Stimulated activated CD8-positive, alpha-beta memory T cell treated with anti-CD3 and anti-CD28 coated beads, Interleukin-7, amount 100 ng/mL, for 1 hour (primary cell): ENCODE measurements around the gene MRGPRX2.

ENCODE experiments used
- DNase-seq, 2 donors: peaks; one replicate each; pipeline ENCODE4 v3.0.0-alpha.2; 2020; ENCODE audit warnings: low read depth in 2 of 2

The MRGPRX2 gene

GRCh38 chr11:19075636-19076035, 15.1 kb upstream of the MRGPRX2 start:
- DNase-seq, result no peak

DNA sequence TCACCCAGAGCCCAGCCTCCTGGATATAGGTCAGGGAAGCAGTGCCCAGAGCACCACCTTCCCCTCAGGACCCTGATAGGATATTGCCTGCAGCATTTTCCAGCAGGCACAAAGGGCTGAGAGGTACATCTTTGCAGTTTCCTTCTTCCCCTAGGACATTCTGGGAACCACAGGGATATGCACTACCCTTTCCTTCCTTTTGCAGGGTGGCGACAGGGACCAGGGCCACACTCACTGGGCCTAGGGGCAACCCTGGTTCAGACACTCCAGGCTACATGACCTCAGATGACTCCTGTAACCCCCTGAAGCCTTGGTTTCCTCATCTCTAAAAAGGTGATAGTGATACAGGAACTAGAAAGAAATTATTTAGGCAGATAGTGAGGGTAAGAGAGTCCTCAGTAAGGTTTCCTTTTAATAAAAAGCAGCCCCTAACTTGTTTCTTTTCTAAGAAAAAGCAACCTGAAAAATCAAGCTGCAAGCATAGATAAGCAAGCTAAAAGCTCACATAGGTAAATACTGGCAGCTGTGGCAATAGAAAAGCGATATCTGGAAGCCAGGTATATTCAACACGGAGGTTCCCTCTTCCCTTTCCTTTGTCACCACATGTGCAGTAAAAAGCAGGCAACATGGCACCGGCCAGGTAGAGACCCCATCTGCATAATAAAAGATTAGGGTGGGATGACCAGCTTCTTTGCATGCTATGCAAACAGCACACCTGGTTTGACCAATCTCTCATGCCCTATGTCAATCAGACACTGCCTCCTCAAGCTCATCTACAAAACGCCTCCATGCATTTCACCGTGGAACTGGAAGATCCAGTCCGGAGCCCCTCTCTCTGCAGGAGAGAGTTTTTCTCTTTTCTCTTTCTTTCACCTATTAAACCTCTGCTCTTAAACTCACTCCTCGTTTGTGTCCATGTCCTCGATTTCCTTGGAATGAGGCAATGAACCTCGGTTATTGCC, 13.2 kb upstream of the MRGPRX2 start:
- no peak for DNase-seq

GRCh38 chr11:19072464-19072863, 11.9 kb upstream of the MRGPRX2 start:
- DNase-seq, result no peak

DNA sequence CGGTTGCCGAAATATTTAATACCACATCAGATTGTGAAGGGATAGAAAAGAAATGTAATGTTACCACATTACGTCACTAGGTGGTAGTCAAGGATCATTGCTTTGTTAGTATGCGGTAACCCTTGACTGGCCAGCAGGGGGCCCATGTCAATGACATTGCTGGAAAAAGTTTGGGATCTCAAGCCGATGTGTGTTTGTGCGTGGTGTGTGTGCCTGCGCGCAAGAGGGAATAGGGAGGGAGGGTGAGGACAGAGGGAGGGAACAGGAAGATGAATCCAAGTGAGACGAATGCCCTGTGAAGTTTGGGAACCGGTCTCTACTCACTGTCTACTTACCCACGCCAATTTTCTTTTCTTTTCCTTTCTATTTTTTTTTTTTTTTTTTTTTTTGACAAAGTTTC, 10.7 kb upstream of the MRGPRX2 start:
- DNase-seq, result peak; percentile 10 to 13

DNA sequence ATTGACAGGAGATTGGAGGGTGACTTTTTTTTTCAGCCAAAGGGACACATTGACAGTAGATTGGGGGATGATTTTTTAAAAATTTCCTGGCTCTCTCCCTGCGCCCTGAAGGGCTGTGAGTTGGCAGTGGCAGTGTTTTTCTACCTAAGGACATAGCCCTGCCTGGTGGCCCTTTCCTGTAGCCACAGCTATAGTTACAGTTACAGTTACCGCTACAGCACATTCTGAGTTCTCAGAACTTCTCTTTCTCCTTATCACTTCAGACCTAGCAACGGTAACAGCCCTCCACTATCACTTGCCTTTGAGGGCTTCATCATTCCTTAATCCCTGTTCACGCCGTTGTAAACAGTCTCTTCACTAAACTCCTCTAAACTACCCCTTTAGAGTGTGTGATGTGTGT, 684 bp downstream of the MRGPRX2 start:
- no peak for DNase-seq

GRCh38 chr11:19055905-19056304, 4.6 kb downstream of the MRGPRX2 start:
- no peak for DNase-seq

DNA sequence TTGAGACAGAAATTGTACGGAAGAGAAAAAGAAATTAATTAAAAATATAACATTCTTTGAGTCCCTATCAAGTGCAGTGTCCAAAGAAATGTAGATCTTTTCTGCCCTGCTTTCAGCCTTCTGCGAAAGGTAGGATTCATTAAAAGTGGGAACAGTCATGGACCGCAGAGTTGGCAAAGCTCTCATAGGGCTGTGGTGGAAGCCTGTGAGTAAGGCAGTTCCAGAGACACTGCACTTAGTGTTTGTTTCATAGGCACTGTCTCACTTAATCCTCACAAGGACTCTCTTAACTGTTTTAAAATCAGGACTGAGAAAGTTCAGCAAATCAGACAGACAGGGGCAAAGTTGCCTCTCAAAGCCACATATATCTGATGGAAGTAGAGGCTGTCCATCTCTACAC, 5.5 kb downstream of the MRGPRX2 start:
- no peak for DNase-seq

DNA sequence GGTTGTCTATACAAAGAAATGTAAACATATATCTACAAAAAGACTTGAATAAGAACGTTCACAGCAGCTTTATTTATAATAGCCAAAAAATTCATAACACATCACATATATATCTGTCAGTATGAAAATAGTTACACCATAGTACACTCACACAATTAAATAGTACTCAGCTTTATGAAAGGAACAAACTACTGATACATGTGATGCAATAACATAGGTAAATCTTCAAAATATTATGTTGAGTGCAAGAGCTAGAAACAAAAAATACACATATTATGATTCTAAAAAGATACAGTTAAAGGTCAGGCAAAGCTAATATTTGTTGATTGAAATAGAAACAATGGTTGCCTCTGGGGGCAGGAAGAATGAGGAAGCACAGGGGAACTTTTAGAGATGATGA, 6.6 kb downstream of the MRGPRX2 start:
- DNase-seq, result no peak

DNA sequence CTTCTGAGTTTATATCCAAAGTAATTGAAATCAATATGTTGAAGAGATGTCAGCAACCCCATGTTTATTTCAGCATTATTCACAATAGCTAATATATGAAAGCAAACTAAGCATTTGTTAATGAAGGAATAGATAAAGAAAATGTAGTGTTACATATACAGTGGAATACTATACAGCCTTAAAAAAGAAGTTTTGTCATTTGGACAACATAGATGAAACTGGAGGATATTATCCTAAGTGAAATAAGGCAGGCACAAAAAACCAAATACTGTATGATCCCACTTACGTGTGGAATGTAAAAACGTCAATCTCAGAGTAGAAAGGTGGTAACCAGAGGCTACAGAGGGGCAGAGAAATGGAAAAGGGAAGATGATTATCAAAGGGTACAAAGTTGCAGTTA, 10.2 kb downstream of the MRGPRX2 start:
- no peak for DNase-seq

- no peak for DNase-seq
These were observed 11.2 kb downstream of the MRGPRX2 start for GRCh38 chr11:19049351-19049750.

- DNase-seq, result no peak
These were observed 20.5 kb downstream of the MRGPRX2 start for GRCh38 chr11:19040051-19040450.

GRCh38 chr11:19039409-19039808, 21.1 kb downstream of the MRGPRX2 start:
- DNase-seq, result no peak

DNA sequence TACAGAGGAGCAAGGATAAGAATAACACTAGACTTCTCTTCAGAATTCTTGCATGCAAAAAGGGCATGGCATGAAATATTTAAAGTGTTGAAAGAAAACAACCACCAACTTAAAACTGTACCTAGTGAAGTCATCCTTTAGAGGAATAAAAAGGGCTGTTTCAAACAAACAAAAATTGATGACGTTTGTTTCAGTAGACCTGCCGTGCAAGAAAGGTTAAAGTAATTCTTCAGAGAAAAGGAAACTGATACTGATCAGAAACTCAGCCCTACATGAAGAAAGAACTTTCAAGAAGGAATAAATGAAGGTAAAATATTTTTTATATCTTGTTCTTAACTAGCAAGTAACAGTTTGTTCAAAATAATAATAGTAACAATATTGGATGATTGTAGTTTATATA, 27.5 kb downstream of the MRGPRX2 start:
- DNase-seq, result no peak

- no peak for DNase-seq
These were observed 32.5 kb downstream of the MRGPRX2 start for GRCh38 chr11:19027829-19028595.

- DNase-seq, result no peak
These were observed 33.7 kb downstream of the MRGPRX2 start for GRCh38 chr11:19026862-19027261.

- no peak for DNase-seq
These were observed 34.8 kb downstream of the MRGPRX2 start for GRCh38 chr11:19025481-19026406.

- DNase-seq, result no peak
These were observed 39.7 kb downstream of the MRGPRX2 start for GRCh38 chr11:19020831-19021230.

- DNase-seq, result no peak
These were observed 41.6 kb downstream of the MRGPRX2 start for GRCh38 chr11:19018901-19019300.

DNA sequence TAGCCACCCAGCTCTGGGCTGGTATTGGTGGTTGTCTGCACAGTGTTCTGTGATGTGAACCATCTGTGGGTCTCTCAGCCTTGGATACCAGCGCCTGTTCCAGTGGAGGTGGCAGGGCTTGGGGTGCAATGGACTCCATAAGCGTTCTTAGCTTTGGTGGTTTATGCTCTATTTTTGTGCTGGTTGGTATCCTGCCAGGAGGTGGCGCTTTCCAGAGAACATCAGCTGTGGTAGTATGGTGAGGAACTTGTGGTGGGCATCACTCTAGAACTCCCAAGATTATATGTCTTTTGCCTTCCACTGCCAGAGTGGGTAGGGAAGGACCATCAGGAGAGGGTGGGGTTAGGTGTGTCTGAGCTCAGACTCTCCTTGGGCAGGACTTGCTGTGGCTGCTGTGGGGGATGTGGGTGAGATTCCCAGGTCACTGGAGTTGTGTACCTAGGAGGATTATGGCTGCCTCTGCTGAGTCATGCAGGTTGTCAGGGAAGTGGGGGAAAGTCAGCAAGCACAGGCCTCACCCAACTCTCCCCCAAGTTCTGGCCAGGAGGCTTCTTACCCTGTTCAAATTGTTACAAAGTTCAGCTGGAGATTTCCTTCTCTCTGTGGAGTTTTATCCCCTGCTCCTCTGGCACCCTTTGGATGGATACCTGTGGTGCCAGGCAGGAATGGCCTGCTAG, 47.2 kb downstream of the MRGPRX2 start:
- DNase-seq, result no peak

DNA sequence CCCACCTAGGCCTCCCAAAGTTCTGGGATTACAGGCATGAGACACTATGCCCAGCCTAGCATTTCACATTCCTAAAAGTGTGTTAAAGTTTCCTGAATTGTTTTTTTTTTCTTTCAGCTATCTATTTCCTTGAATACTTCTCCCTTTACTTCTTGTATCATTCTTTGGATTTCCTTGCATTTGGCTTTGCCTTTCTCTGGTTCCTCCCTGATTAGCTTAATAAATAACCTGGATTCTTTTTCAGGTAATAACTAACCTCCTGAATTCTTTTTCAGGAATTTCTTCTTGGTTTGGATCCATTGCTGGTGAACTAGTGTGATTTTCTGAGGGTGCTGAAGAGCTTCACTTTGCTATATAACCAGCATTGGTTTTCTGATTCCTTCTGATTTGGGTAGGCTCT, 47.9 kb downstream of the MRGPRX2 start:
- no peak for DNase-seq
